Mesenchymal stem cell (in vitro differentiated cells and primary cell): ENCODE measurements around the gene NUP210.

Source experiments
- DNase-seq: peaks from one replicate; pipeline ENCODE4 v3.0.0-alpha.2; 2013
- H2AFZ ChIP-seq: one replicate; pipeline ENCODE4 v1.6.1; 2013; ENCODE audit warnings: low read depth, mild to moderate bottlenecking, control low read depth, inconsistent platforms, low read length, moderate library complexity
- H2AK5ac ChIP-seq: 2 replicates; pipeline ENCODE4 v1.6.1; 2013; ENCODE audit warnings: low read length, moderate library complexity, mild to moderate bottlenecking, inconsistent platforms; ENCODE audit not compliant: severe bottlenecking
- H2BK120ac ChIP-seq: one replicate; pipeline ENCODE4 v1.6.1; 2013; ENCODE audit warnings: low read depth, mild to moderate bottlenecking, inconsistent platforms, low read length, moderate library complexity
- H2BK12ac ChIP-seq, 2 experiments: one replicate each; pipeline ENCODE4 v1.6.1; 2013; ENCODE audit warnings: inconsistent platforms in 2 of 2, low read length in 2 of 2, mild to moderate bottlenecking in 2 of 2, moderate library complexity in 2 of 2, control low read depth in 1 of 2
- H2BK15ac ChIP-seq: one replicate; pipeline ENCODE4 v1.6.1; 2013; ENCODE audit warnings: mild to moderate bottlenecking, low read depth, inconsistent platforms; ENCODE audit not compliant: poor library complexity, severe bottlenecking
- H2BK5ac ChIP-seq: 2 replicates; pipeline ENCODE4 v1.6.1; 2013; ENCODE audit warnings: low read depth, mild to moderate bottlenecking, low read length, control low read depth, inconsistent platforms; ENCODE audit not compliant: poor library complexity, severe bottlenecking
- H3K14ac ChIP-seq, 2 experiments: one replicate each; pipeline ENCODE4 v1.6.1; 2013; ENCODE audit warnings: inconsistent platforms in 2 of 2, low read length in 2 of 2, control low read depth in 1 of 2, mild to moderate bottlenecking in 1 of 2, moderate library complexity in 1 of 2
- H3K18ac ChIP-seq, 2 experiments: one replicate each; pipeline ENCODE4 v1.6.1; 2013; ENCODE audit warnings: inconsistent platforms in 2 of 2, low read length in 2 of 2, control low read depth in 1 of 2, low read depth in 1 of 2, mild to moderate bottlenecking in 1 of 2
- H3K23ac ChIP-seq, 2 experiments: one replicate each; pipeline ENCODE4 v1.6.1; 2013; ENCODE audit warnings: inconsistent platforms in 2 of 2, low read length in 2 of 2, mild to moderate bottlenecking in 2 of 2, moderate library complexity in 2 of 2, control low read depth in 1 of 2
- H3K27ac ChIP-seq: 2 replicates; pipeline ENCODE4 v1.5.1; 2013; ENCODE audit warnings: mild to moderate bottlenecking, moderate library complexity, low read length, control low read depth, inconsistent platforms; ENCODE audit not compliant: poor library complexity, severe bottlenecking
- H3K27me3 ChIP-seq, 2 experiments: 2 replicates each; pipeline versions ENCODE4 v1.6.1 to v1.7.0; 2013; ENCODE audit warnings: low read length in 2 of 2, mild to moderate bottlenecking in 2 of 2, moderate library complexity in 2 of 2, control low read depth in 1 of 2, inconsistent platforms in 1 of 2; ENCODE audit not compliant: control insufficient read depth in 1 of 2, insufficient read depth in 1 of 2
- H3K36me3 ChIP-seq, 2 experiments: 2 replicates each; pipeline versions ENCODE4 v1.6.1 to v1.7.0; 2013; ENCODE audit warnings: low read length in 2 of 2, control low read depth in 1 of 2, inconsistent platforms in 1 of 2, low read depth in 1 of 2, mild to moderate bottlenecking in 1 of 2; ENCODE audit not compliant: insufficient read depth in 2 of 2, control insufficient read depth in 1 of 2
- H3K4ac ChIP-seq, 2 experiments: one replicate each; pipeline ENCODE4 v1.6.1; 2013; ENCODE audit warnings: inconsistent platforms in 2 of 2, low read length in 2 of 2, mild to moderate bottlenecking in 2 of 2, moderate library complexity in 2 of 2, control low read depth in 1 of 2, low read depth in 1 of 2
- H3K4me1 ChIP-seq: 2 replicates; pipeline ENCODE4 v1.6.1; 2013; ENCODE audit warnings: low read depth, low read length, control low read depth; ENCODE audit not compliant: control insufficient read depth, insufficient read depth
- H3K4me2 ChIP-seq: 2 replicates; pipeline ENCODE4 v1.6.1; 2013; ENCODE audit warnings: low read length, mild to moderate bottlenecking, inconsistent platforms; ENCODE audit not compliant: poor library complexity, severe bottlenecking
- H3K4me3 ChIP-seq, 2 experiments: 2 replicates each; pipeline versions ENCODE4 v1.5.1 to v1.7.0; 2013; ENCODE audit warnings: low read length in 2 of 2, mild to moderate bottlenecking in 2 of 2, control low read depth in 1 of 2, low read depth in 1 of 2; ENCODE audit not compliant: insufficient read depth in 1 of 2
- H3K79me1 ChIP-seq: replicated peaks from 2 replicates; pipeline ENCODE4 v1.6.1; 2013; ENCODE audit warnings: mild to moderate bottlenecking, control low read depth, low read length, inconsistent platforms; ENCODE audit not compliant: poor library complexity, severe bottlenecking
- H3K9ac ChIP-seq: 2 replicates; pipeline ENCODE4 v1.7.0; 2013; ENCODE audit warnings: mild to moderate bottlenecking, low read length, moderate library complexity
- H3K9me3 ChIP-seq: 2 replicates; pipeline ENCODE4 v1.7.0; 2013; ENCODE audit warnings: mild to moderate bottlenecking, low read length; ENCODE audit not compliant: control insufficient read depth
- H4K8ac ChIP-seq: one replicate; pipeline ENCODE4 v1.6.1; 2013; ENCODE audit warnings: inconsistent platforms, mild to moderate bottlenecking, low read length, moderate library complexity
- H4K91ac ChIP-seq: one replicate; pipeline ENCODE4 v1.6.1; 2013; ENCODE audit warnings: mild to moderate bottlenecking, low read length, inconsistent platforms
- WGBS: methylation state at CpG from one replicate; pipeline ENCODE4 v1.1.7; 2013; ENCODE audit warnings: mixed read lengths; 5-methylcytosine and 5-hydroxymethylcytosine counted together

Gene NUP210

GRCh38 chr3:13424865-13425617, 4.9 kb upstream of the NUP210 start:
- no peak for DNase-seq
- Histone ChIP-seq H2BK15ac (no peak overlapping the region), H2BK12ac (no peak overlapping the region), H3K4me1 (peaks cover 7% of the 10 kb centered on the region), H3K4ac (no peak overlapping the region), H3K36me3 (no peaks in the 10 kb centered on the region), H3K14ac (no peak overlapping the region), H3K4me2 (no peak overlapping the region), H3K9ac (no peak overlapping the region), H3K79me1 (no peaks in the 10 kb centered on the region), H4K91ac (no peak overlapping the region), H2BK5ac (peak overlapping the region; percentile 24), H3K23ac (no peak overlapping the region), H2BK120ac (no peak overlapping the region), H3K4me3 (no peak overlapping the region), H3K27me3 (peaks cover 13 to 21% of the 10 kb centered on the region in 2 experiments), H4K8ac (no peak overlapping the region), H3K18ac (no peak overlapping the region), H3K9me3 (no peaks in the 10 kb centered on the region), H3K27ac (no peak overlapping the region), H2AK5ac (no peak overlapping the region), H2AFZ (no peak overlapping the region)
- WGBS: 88% methylated on average over 4 of the region's 4 CpGs

GRCh38 chr3:13424141-13424844, 4.2 kb upstream of the NUP210 start:
- Histone ChIP-seq H3K23ac (no peak overlapping the region), H4K8ac (no peak overlapping the region), H2BK120ac (no peak overlapping the region), H3K4me3 (no peak overlapping the region), H2BK15ac (no peak overlapping the region), H3K4me1 (peaks cover 14% of the 10 kb centered on the region), H3K27ac (no peak overlapping the region), H3K9ac (no peak overlapping the region), H3K4ac (no peak overlapping the region), H3K9me3 (no peaks in the 10 kb centered on the region), H2BK12ac (no peak overlapping the region), H2AK5ac (no peak overlapping the region), H3K14ac (no peak overlapping the region), H3K79me1 (no peaks in the 10 kb centered on the region), H3K18ac (no peak overlapping the region), H3K27me3 (peaks cover 16 to 20% of the 10 kb centered on the region in 2 experiments), H3K36me3 (no peaks in the 10 kb centered on the region), H3K4me2 (no peak overlapping the region), H2AFZ (no peak overlapping the region), H4K91ac (no peak overlapping the region), H2BK5ac (peak overlapping the region; percentile 24)
- DNase-seq: no peak
- WGBS: 64% methylated on average over 2 of the region's 3 CpGs

GRCh38 chr3:13420831-13421765, 976 bp upstream of the NUP210 start:
- H3K4me1 ChIP-seq: peaks cover 16% of the 10 kb centered on the region
- H3K4me2 ChIP-seq: no peak overlapping the region
- no peak overlapping the region for H4K8ac ChIP-seq
- H3K9me3 ChIP-seq: no peaks in the 10 kb centered on the region
- no peaks in the 10 kb centered on the region for H3K36me3 ChIP-seq
- no peak overlapping the region for H2BK12ac ChIP-seq
- no peak overlapping the region for H2BK120ac ChIP-seq
- peak overlapping the region in 1 of 2 experiments; percentile 0 for H3K23ac ChIP-seq
- no peak overlapping the region for H4K91ac ChIP-seq
- H3K4ac ChIP-seq: no peak overlapping the region
- H3K27me3 ChIP-seq: peaks cover 43 to 46% of the 10 kb centered on the region in 2 experiments
- H2AK5ac ChIP-seq: no peak overlapping the region
- H3K27ac ChIP-seq: no peak overlapping the region
- no peak overlapping the region for H2BK15ac ChIP-seq
- DNase-seq: no peak
- H3K9ac ChIP-seq: no peak overlapping the region
- WGBS: 62% methylated on average over 27 of the region's 27 CpGs
- H3K14ac ChIP-seq: no peak overlapping the region
- no peaks in the 10 kb centered on the region for H3K79me1 ChIP-seq
- H3K4me3 ChIP-seq: no peak overlapping the region
- no peak overlapping the region for H2BK5ac ChIP-seq
- H3K18ac ChIP-seq: no peak overlapping the region
- H2AFZ ChIP-seq: no peak overlapping the region
